ENCODE measurements around the gene ETV7. TPM values are rescaled to one million over a fixed set of nuclear protein-coding genes. Genes with fewer than 3 reads are reported as not detected.

ETV7 gene
- total RNA-seq, 2 experiments from 2014 or later, result 0.33 to 0.73 TPM

- H3K9me3 Mint-ChIP-seq, result no peaks in the 10 kb centered on the region
- no peaks in the 10 kb centered on the region for H3K36me3 Mint-ChIP-seq (ENCODE audit: low read depth)
- H3K27me3 Mint-ChIP-seq, result no peaks in the 10 kb centered on the region
- H3K9me3 ChIP-seq (ENCODE audit: control insufficient read depth in 1 of 2, insufficient read depth in 1 of 2, low read length in 2 of 2), result no peaks in the 10 kb centered on the region
- H3K27me3 ChIP-seq (ENCODE audit: control insufficient read depth in 1 of 2, insufficient read depth in 2 of 2, low read length in 2 of 2), result no peaks in the 10 kb centered on the region
- no peak for DNase-seq
- no peak overlapping the region for H3K4me3 Mint-ChIP-seq
- POLR2A ChIA-PET, result no interaction called here
- no peaks in the 10 kb centered on the region for H3K4me1 Mint-ChIP-seq (ENCODE audit: low read depth)
- H3K4me3 ChIP-seq (ENCODE audit: low read length), result no peak overlapping the region
- H3K27ac Mint-ChIP-seq, result no peak overlapping the region
- intact Hi-C loops (cut with DNase I, micrococcal nuclease), result loop anchor here in 1 of 2 experiments (10.0 kb wide), 1 partner anchor 259 kb away; no protein-coding TSS in a partner anchor
- no peak overlapping the region for H3K27ac ChIP-seq (ENCODE audit: low read depth in 1 of 2, low read length in 2 of 2)
- no peaks in the 10 kb centered on the region for H3K4me1 ChIP-seq (ENCODE audit: insufficient read depth, low read length)
- ATAC-seq (ENCODE audit: poor library complexity), result no peak
- TF ChIP-seq CTCF (IDR thresholded peaks at IDR 0.05), result no peak
- CTCF ChIA-PET, result interaction anchor here (0.6 to 1.1 kb wide), 3 partner anchors 13 to 1074 kb away, joined by 3 to 4 read pairs (median 3); no protein-coding TSS in a partner anchor
- H3K36me3 ChIP-seq (ENCODE audit: insufficient read depth, low read length), result no peaks in the 10 kb centered on the region
Observed at GRCh38 chr6:36353411-36353915, 34.0 kb downstream of the ETV7 start.

- intact Hi-C loops (cut with DNase I, micrococcal nuclease), result loop anchor here in 1 of 2 experiments (10.0 kb wide), 1 partner anchor 258 kb away; no protein-coding TSS in a partner anchor
- DNase-seq (no peak), ATAC-seq (ENCODE audit: poor library complexity) (no peak)
- Mint-ChIP-seq H3K4me3 (no peak overlapping the region), H3K27ac (no peak overlapping the region), H3K36me3 (ENCODE audit: low read depth) (no peaks in the 10 kb centered on the region), H3K27me3 (no peaks in the 10 kb centered on the region), H3K9me3 (no peaks in the 10 kb centered on the region), H3K4me1 (ENCODE audit: low read depth) (no peaks in the 10 kb centered on the region)
- Histone ChIP-seq H3K36me3 (ENCODE audit: insufficient read depth, low read length) (no peaks in the 10 kb centered on the region), H3K27me3 (ENCODE audit: control insufficient read depth in 1 of 2, insufficient read depth in 2 of 2, low read length in 2 of 2) (no peaks in the 10 kb centered on the region), H3K9me3 (ENCODE audit: control insufficient read depth in 1 of 2, insufficient read depth in 1 of 2, low read length in 2 of 2) (no peaks in the 10 kb centered on the region), H3K4me3 (ENCODE audit: low read length) (no peak overlapping the region), H3K4me1 (ENCODE audit: insufficient read depth, low read length) (no peaks in the 10 kb centered on the region), H3K27ac (ENCODE audit: low read depth in 1 of 2, low read length in 2 of 2) (no peak overlapping the region)
- POLR2A ChIA-PET, result no interaction called here
- CTCF ChIA-PET, result interaction anchor here (0.6 to 1.0 kb wide), 2 partner anchors 50 to 1073 kb away, joined by 3 to 4 read pairs; no protein-coding TSS in a partner anchor
- no peak for TF ChIP-seq CTCF (IDR thresholded peaks at IDR 0.05)
Observed at GRCh38 chr6:36352477-36353157, 34.9 kb downstream of the ETV7 start.

GRCh38 chr6:36350681-36351571 lies 36.5 kb downstream of the ETV7 start:
- Histone ChIP-seq H3K9me3 (ENCODE audit: control insufficient read depth in 1 of 2, insufficient read depth in 1 of 2, low read length in 2 of 2) (no peaks in the 10 kb centered on the region), H3K4me3 (ENCODE audit: low read length) (no peak overlapping the region), H3K4me1 (ENCODE audit: insufficient read depth, low read length) (no peaks in the 10 kb centered on the region), H3K36me3 (ENCODE audit: insufficient read depth, low read length) (no peaks in the 10 kb centered on the region), H3K27me3 (ENCODE audit: control insufficient read depth in 1 of 2, insufficient read depth in 2 of 2, low read length in 2 of 2) (no peaks in the 10 kb centered on the region), H3K27ac (ENCODE audit: low read depth in 1 of 2, low read length in 2 of 2) (no peak overlapping the region)
- intact Hi-C loops (cut with DNase I, micrococcal nuclease), result loop anchor here in 1 of 2 experiments (10.0 kb wide), 1 partner anchor 256 kb away; no protein-coding TSS in a partner anchor
- no peak for TF ChIP-seq CTCF (IDR thresholded peaks at IDR 0.05)
- Mint-ChIP-seq H3K27me3 (no peaks in the 10 kb centered on the region), H3K4me1 (ENCODE audit: low read depth) (no peaks in the 10 kb centered on the region), H3K27ac (no peak overlapping the region), H3K4me3 (no peak overlapping the region), H3K36me3 (ENCODE audit: low read depth) (no peaks in the 10 kb centered on the region), H3K9me3 (no peaks in the 10 kb centered on the region)
- ChIA-PET POLR2A (no interaction called here), CTCF (interaction anchor here (0.8 to 2.5 kb wide), 3 partner anchors 10 to 48 kb away, joined by 3 to 10 read pairs (median 4); no protein-coding TSS in a partner anchor)
- ATAC-seq (ENCODE audit: poor library complexity) (no peak), DNase-seq (no peak)
